ENCODE data around the gene EXOG. TPM values are rescaled to one million over a fixed set of nuclear protein-coding genes. Genes with fewer than 3 reads are reported as not detected.
A peak's percentile ranks its signal among the peaks of the same experiment; 100 is the strongest.

The EXOG gene, protein sequence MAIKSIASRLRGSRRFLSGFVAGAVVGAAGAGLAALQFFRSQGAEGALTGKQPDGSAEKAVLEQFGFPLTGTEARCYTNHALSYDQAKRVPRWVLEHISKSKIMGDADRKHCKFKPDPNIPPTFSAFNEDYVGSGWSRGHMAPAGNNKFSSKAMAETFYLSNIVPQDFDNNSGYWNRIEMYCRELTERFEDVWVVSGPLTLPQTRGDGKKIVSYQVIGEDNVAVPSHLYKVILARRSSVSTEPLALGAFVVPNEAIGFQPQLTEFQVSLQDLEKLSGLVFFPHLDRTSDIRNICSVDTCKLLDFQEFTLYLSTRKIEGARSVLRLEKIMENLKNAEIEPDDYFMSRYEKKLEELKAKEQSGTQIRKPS
- 23.4 TPM for polyA plus RNA-seq (ENCODE audit: insufficient read length)
- long read RNA-seq, donor 1 = 0 reads
- long read RNA-seq, donor 2, partial matches to known transcripts = 0 of 4 reads
- long read RNA-seq, donor 2, other reads (novel, unspliced or antisense) = 0 of 4 reads
- long read RNA-seq, donor 3, partial matches to known transcripts = 0 of 5 reads
- long read RNA-seq, donor 3, other reads (novel, unspliced or antisense) = 0 of 5 reads
- long read RNA-seq, donor 4, partial matches to known transcripts = 0 of 1 reads
- long read RNA-seq, donor 4, other reads (novel, unspliced or antisense) = 0 of 1 reads
- long read RNA-seq, donor 5, partial matches to known transcripts = 0 of 6 reads
- long read RNA-seq, donor 5, other reads (novel, unspliced or antisense) = 0 of 6 reads
- long read RNA-seq, donor 6 = 0 reads
- long read RNA-seq, donor 7, partial matches to known transcripts = 0 of 1 reads
- long read RNA-seq, donor 7, other reads (novel, unspliced or antisense) = 0 of 1 reads
- long read RNA-seq, donor 8, partial matches to known transcripts = 0 of 2 reads
- long read RNA-seq, donor 8, other reads (novel, unspliced or antisense) = 0 of 2 reads

- peak; percentile 90 for DNase-seq
These were observed at the start of gene EXOG for GRCh38 chr3:38496131-38496910. Gene EXOG, plus strand, starts transcription at chr3:38496340. Its CDS starts 28 bp downstream, at chr3:38496368.

GRCh38 chr3:38446812-38447211, 49.3 kb upstream of the EXOG start:
- no peak for DNase-seq

DNA sequence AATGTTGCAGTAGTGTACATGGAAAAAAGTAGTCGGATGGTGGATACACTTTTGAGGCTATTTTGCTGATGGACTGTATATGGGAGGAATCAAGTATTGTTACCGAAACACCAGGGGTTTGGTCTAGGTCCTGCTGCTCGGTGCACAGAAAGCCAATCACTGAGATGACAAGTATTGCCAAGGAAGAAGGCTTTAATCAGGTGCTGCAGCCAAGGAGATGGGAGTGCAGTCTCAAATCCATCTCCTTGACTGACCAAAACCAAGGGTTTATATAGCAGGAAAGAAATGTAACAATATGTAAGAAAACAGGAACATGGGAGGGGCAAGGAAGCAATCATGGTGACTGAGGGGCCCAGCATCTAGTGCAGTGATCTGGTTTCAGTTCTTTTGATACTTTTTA, 45.3 kb upstream of the EXOG start:
- DNase-seq = no peak

GRCh38 chr3:38453075-38453912, 42.8 kb upstream of the EXOG start, which contains the start of gene ACVR2B:
Gene ACVR2B, plus strand, starts transcription at chr3:38453890. Its CDS starts 433 bp downstream, at chr3:38454323.
- DNase-seq = peak; percentile 89

DNA sequence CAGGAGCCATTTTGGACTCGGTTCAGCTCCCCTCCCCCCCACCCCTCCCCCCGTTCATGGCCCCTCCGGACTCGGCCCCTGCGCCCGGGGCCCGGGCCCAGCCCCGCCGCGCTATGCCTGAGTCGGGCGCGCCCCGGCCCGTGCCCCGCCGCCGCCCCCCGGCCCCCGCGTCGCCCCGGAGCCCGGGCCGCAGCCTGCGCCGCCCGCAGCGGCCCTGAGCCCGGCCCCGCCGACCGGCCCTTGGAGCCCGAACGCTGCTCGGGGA, 42.3 kb upstream of the EXOG start:
- no peak for DNase-seq

DNA sequence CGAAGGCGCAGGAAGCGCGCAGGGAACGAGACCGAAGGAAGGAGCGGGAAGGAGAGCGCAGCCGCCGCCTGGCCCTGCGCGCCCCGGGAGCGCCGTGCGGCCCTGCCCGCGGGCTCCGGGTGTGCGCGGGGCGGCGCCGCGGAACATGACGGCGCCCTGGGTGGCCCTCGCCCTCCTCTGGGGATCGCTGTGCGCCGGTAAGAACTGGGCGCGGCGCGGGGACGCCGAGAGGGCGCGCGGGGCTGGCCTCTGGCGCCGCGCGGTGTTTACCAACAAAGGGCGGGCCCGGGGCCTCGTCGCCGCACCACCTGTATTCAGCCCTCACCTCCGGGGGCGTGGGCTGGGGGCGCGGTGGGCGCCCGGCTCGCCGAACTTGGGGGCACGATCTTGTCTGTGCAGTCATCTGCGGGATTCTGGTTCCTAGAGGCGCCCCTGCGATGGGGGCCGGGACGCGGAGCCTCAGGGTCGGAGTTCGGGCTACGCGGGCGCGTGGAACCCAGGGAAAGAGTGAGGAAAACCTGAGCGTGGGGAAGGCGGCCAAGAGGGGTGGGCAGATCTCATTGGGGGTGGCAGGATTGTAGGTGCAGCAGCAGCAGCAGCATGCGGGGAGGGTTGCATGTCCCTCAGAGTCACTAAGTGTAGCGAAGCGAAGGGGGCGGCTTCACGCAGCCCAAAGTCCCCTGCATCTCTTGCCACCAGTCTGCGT, 41.8 kb upstream of the EXOG start:
- DNase-seq = peak; percentile 29

GRCh38 chr3:38454884-38455638, 41.1 kb upstream of the EXOG start:
- DNase-seq = peak; percentile 82

DNA sequence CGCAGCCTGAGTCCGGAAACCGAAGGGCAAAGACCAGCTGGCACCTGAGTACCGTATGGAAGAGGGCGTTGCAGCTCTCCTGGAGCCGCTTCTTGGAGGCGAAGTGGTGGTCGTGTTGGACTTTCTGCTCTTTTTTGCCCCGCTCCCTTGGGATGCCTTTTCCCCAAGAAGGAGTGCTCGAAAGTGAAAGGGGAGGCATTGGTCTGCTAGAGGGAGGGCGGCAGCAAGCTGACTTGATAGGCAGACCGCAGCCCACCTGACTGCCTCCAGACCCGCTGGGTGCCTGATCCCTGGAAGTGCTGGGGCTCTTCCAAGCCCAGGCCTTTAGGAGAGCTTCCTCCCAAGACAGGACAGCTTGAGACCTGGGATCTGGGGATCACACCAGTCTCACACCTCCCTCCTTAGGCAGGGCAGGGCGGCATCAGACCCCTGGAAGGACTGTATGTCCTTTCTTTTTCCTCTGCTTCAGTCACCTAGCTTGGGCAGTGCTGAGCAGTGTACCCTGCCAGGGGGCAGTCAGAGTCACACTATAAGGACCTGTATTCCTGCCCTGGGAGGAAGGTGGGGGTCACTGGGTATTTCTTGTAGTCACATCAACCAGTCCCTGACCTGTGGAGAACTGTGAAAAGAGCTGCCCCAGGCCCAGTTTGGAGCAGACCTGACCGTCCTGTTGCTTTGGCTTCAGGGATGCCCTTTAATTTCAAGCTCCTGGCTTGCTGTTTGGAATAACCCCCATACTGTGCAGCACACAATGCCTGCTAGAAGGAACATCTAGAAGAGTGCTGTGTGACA, 40.3 kb upstream of the EXOG start:
- DNase-seq = no peak

GRCh38 chr3:38457111-38458003, 38.8 kb upstream of the EXOG start:
- no peak for DNase-seq

DNA sequence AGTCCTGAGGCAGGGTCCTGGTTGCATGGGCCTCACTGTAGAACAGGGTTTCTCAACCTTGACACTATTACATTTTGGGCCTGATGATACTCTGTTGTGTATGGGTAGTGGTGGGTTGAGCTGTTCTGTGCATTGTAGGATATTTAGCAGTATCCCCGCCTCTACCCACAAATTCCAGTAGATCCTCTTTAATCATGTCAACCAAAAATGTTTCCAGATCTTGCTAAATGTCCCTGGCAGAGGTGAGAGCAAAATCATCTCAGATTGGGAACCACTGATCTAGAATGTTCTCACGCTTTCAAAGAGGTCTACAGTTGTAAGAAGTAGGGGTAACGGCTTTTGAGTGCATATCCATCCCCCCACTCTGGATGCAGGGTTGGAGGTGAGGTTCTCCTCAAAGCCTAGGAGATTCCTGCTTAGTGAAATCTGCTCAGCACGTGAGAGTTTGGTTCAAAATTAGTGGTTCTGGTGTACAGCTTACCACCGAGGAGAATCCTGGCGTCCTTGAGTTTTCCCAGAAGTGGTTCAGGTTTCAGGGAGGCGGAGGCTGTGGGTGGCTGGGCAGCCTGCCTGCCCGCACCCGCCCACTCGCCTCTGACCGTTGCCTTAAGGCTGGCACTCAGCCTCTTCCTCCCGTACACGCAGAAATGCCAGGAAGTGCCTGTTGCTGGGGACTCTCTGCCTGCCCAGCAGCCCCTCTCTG, 37.2 kb upstream of the EXOG start:
- peak; percentile 46 for DNase-seq

DNA sequence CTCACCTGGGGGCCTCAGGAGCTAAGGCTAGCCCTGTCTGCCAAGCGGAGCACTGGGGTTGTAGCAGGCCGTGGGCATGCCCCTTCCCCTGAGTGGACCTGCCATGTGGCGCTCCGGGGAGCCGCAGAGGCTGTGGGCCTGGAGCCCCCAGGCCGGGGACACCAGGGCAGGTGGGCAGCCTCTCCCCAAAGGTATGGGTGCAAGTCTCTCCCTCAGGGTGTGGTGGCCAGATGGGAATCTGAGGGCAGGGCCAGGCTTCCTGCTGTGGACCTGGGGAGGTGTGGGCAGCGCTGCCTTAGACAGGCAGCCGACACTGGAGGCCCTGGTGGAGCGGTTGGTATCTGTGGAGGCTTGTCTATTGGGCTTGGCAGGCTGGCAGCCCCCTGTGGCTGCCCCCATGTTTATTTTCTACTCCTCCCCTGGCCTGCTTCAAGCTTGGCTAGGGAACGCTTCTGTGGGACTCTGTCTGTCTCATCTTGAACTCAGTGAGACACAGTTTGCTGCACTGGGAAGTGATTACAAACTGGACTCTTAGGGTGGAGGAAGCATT, 36.6 kb upstream of the EXOG start:
- DNase-seq = no peak

- DNase-seq = peak; percentile 45
These were observed 35.5 kb upstream of the EXOG start for GRCh38 chr3:38460377-38461270.

DNA sequence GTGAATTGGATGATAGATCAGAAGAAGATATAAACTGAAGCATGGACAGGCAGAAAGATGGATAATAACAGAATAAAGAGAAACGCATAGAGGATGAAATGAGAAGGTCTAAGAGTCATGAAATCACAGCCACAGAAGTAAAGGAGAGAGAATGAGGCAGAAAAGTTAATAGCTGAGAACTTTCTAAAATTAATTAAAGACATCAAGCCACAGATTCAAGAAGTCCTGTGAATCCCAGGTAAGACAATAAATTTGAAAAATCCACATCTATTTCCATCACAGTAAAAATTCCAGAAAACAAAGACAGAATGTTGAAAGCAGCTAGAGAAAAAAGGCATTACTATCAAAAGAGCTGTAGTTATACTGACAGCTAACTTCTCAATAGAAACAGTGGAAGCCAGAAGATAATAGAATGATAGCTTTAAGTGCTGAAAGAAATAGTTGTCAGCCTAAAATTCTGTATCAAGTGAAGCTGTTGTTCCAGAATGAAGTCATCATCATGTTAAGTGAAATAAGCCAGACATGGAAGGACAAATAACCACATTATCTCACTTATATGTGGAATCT, 30.5 kb upstream of the EXOG start:
- DNase-seq = no peak

DNA sequence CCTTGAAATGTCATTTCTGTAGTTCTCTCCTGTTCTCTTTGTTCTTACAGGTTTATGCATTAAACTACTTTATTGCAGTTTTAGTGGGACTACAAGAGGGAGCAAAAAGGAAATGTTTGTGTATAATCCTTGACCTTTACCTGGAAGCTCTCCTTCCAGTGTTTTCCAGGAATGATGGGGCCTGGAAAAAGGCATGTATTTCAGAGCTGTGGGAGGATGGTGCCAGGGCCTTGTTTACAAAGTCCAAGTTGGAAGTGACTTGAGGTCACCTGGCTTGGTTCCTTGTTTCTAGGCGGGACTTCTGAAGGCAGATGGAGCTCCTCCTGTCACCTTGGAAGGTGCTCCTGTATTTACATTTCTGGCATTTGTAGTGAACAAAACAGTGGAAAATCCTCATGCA, 27.4 kb upstream of the EXOG start:
- no peak for DNase-seq

DNA sequence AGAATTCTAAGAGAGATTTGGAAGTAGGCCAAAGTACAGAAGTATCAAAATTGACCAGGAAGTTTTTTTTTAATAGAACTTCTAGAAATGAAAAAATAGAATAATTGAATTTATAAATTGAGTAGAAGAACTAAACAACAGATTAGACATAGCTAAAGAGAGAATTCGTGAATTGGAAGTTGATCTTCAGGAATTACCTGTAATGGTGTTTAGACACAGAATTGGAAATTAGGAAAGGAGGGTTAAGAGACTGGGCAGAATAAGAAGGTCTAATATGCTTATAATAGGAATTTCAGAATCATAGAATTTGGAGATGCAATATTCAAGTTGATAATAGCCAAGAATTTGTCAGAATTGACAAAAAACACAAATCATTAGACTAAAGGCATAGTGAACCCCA, 26.3 kb upstream of the EXOG start:
- DNase-seq = no peak

Data from left kidney (tissue), 8 donors.